NCI-H748 (cell line): ENCODE measurements around the gene ADGRB2.
"Not testable (repeated sequence)": the region's sequence is repeated elsewhere in the genome, so short reads cannot be mapped to it uniquely, and the experiment has no call there.

Experiments
- DNase-seq: peaks from one replicate; lab custom pipeline; 2025; ENCODE audit not compliant: unreplicated experiment; lab: John Stamatoyannopoulos, UW

Gene ADGRB2

DNA sequence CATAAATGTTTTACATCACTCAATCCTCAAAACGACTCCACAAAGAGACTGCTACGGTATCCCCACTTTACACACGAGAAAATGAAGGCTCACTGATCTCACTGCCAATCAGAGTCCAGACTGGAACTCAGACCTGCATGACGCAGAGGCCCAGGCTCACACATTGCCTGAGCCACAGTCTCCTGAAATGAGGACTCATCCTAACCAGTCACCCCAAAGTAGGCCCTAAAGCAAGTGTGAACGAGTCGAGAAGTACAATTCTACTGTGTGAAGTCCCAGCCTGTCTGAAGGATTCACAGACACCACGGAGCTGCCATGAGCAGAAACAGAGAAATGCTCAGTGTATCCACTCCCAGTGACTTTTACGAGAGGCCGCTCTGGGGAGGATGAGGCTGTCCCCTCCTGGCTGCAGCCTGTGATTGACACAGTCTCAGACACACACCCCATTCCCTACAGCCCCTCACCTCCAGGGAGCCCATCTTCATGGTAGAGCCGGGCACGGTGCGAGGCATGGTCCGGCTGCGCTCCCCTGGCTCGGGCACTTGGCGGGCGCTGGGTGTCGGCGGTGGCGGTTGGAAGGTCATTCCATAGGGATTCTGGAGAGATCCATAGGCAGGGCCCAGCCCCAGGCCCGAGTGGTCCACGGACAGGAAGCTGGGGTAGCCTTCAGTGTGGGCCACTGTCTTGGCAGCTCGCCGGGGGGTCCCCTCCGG lies 33.6 kb downstream of the ADGRB2 start:
- no peak for DNase-seq

DNA sequence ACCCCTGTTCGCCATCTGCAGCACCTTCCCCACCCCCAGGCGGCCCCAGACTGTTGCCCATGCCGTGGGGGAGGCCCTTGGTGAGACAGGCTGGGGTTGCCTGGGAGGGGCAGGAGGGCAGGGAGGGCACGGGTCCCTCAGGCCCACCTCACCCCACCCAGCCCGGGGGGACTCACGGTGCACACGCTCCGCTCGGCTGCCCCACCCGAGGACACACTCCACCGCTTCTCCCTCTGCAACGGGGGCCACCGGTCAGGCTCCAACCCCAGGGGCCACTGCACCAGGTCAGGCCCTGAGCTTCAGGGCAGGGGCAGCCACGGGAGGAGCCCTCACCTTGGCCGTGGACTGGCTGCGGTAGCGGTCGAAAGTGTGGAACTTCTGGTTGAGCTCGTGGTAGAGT lies 36.3 kb downstream of the ADGRB2 start:
- no peak for DNase-seq

DNA sequence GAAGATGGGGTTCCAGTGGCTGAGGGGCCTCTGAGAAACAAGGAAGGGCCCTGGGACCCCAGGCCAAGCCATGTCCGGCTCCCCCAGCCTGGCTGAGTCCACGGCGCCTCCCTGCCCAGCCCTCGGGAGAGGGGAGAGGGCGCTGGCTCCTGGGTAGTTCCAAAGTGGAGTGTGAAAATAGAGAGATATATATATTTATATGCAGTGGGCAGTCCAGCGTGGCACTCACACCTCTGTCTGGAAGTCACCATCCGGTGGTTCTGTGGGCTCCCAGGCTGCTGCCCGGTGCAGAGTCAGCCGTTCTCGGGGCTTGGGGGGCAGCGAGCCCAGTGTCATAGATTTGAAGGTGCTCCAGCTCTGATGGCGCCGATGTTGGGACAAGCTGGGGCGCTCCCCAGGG lies 36.9 kb downstream of the ADGRB2 start:
- DNase-seq = no peak

DNA sequence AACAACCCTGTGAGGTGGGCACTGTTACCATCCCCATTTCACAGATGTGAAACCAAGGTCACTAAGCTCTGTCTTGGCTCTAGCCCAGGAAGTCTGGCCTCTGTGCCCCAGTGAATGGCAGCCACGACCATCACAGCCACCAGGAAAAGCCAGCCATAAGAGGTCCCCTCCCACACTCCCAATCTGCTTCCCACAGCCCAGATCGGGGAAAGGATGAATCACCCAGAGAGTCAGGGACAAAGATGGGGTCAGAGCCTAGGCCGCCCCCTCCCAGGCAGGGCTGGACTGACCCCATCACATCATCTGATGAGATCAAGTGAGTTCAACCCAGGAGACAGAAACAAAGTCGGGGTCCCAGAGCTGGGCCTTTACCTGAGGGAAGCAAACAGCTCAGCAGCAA lies 37.4 kb downstream of the ADGRB2 start:
- DNase-seq = no peak

DNA sequence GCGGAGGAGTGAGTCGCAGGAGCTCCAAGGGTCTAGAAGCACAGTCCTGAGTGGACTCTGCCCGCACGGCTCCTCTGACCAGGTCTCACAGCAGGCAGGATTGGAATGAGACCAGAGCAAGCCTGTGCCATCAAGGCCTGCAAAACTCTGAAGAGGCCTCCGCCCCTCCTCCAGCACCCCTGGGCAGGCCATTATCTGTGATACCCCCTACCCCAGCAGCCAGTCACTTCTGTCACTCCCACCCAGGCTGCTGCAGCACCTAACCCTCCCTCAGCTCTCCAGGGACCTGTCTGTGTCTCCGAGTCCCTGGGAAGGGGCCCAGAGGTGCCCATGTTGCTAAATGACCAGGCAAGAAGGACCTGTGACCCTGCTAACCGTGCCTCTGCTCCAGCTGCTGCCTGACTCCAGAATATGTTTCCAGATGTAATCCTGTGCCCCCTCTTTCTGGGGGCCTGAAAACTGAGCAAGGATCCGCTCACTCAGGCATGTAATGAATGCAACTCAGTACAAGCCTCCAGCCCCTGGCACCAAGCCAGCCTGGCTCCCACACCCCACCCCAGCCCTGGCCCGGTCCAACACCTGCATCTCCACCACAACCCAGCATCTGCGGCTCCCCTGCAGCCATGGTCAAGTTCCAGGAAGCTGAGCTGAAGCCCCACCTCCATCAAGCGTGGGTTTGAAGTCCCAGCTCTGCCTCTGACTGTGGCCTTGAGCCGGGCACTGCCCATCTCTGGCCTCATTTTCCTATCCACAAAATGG lies 38.2 kb downstream of the ADGRB2 start:
- DNase-seq = peak; percentile 10

DNA sequence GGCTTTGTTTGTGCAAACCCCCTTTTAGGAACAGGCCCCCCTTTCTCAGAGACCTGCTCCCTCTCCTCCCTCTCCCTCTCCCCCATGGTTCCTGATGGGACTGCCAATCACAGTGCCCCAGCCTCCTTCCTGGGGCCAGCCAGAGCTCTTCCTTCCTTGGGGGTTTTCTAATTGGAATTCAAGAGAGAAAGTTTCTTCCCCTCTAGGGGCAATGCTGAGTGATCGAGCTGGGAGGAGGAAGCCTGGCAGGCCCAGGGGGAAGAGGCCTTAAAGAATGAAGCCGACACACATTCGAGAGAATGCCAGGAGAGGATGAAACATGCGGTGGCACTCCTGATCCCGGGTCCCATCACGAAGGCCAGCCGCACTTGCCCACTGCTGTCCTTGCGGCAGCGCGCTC lies 39.0 kb downstream of the ADGRB2 start:
- no peak for DNase-seq

DNA sequence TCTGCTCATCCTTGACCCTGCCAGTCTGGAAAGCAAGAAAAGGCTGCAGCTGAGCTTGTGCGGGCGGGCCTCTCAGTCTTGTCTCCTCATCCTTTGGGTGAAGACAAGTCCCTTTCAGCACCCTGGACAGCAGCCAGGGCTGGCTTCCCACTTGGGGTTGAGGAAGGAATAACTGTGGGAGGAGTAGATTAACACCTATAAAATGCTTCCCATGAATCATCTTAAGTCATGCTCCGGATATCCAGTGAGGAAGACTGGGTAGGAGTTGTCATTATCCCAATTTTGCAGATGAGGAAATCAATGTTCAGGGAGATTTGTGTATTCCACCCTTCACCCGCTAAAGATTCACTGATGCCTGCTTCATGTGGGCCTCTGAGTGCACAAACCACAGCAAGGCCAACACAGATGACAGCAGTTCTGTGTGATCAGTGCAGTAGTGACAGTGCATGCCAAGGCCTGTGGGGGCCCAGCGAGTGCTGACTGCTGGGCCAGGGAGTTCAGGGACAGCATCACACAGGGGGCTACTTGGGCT lies 40.2 kb downstream of the ADGRB2 start:
- DNase-seq = no peak

DNA sequence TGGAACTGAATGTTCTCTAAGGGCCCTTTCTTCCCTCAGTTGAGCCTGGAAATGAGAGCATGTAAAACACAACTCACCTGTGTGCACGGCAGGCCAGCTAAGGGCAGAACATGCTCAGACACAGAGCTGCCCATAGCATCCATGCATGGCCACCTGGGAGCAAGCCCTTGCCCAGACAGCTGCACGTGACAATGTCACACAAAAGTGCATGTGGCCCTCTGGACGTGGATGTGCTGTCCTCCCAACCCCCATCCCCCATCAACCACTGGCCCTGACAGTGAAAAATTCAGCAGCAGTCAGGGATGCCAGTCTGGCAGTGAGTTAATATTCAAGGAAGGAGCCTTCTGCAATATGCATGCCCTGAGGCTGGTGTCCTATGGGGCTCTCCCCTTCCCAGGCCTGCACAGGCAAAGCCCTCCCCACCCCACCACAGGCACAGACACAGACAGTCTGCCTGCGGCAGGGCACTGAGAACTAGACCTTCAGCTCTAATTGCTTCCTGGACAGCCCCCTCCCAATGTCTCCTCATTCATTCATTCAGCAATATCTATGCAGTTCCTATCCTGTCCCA lies 45.7 kb downstream of the ADGRB2 start:
- no peak for DNase-seq

DNA sequence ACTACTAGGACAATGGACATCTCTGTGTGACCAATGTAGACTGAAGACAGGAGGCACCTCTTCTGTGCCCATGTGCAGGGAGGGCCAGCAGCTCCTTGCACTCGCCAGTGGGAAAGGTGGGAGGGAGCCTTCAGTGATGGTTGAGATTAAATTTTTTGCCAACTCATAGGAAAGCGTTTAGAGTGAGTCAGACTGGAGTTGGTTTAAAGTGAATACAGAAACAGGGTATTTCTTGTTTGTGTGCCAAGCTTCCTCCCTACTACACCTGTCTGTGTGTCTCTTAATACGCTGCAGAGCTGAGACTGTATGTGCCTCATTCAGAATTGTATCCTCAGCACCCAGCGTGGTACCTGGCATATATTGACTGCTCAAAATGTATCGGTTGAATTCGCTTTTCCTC lies 46.8 kb downstream of the ADGRB2 start:
- no peak for DNase-seq

DNA sequence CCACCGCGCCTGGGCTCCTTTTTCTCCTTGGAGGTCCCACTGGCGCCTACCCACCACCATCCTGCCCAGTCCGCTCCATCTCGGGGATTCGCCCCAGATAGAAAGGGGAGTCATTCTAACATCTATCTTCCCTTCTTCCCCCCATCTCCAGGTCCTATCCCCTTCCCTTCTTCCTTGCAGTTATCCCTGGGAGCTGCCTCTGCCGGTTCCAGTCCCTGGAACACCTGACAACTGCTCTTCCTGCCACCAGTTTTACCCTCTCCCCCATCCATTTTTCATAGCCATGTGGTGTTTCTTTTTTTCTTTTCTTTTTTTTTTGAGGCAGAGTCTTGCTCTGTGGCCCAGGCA lies 48.3 kb downstream of the ADGRB2 start:
- DNase-seq = no peak

DNA sequence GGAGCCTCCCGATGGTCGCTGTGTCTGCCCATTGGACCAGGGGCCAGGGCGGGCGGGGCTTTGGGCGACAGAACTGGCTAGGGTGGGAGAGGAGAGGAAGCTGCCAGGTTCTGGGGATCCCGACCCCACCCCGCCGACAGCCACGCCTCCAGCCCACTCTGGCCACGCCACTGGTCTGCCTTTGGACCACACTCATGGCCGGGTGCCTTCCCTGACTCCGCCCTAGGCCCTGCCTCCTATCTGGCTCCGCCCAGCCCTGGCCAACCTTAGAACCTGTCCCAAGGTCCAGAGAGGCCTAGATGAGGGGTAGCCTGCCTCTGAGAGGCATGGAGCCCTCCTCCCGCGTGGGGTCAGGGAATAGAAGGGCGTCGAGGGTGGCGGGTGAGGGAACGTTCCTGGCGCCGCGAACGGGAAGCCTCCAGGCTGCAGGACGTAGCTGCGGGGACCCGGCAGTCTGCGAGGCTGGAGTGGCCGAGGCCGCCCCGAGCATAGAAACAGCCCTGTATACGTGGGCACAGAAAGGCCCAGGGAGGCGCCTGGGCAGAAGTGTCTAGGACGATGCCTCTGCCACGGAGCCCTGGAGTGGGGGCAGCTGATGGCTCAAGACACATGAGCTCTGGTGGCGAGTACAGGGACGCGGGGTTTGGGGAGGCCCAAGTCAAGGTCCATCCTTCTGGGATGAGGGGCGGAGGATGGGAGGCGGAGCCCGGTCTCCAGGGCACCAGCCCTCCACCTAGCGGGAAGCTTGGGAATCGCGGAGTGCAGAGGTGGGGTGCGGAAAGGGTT lies 48.9 kb downstream of the ADGRB2 start:
- DNase-seq = peak; percentile 88

DNA sequence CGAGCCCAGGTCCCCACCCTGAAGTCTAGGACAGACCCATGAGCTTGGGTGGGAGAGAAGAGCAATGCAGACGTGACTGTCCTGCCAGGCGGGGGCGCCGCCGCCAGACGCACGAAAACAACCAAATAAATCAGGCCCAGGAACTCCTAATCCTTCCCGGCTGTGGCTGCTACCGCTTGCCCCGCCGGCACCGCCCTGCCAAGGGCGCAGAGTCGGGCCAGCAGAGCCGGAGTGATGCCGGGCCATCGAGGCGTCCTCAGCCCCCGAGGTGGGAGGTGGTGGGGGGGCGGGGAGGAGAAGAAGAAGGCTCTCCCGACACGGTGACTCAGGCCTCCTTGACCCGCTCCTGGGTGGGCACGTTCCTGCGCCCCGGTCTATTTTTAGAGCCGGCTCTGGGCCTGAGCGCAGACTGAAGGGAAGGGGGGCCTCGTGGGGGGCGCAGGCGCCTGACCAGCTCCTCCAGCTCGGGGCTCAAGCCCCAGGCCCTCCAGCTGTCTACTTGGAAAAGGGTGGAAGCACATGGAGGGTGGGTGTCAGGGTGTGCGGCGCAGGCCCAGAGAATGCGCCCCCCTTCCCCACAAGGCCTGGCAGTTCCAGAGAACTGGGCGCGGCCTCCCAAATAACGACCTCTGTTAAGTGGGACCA lies 49.6 kb downstream of the ADGRB2 start:
- DNase-seq = peak; percentile 68

DNA sequence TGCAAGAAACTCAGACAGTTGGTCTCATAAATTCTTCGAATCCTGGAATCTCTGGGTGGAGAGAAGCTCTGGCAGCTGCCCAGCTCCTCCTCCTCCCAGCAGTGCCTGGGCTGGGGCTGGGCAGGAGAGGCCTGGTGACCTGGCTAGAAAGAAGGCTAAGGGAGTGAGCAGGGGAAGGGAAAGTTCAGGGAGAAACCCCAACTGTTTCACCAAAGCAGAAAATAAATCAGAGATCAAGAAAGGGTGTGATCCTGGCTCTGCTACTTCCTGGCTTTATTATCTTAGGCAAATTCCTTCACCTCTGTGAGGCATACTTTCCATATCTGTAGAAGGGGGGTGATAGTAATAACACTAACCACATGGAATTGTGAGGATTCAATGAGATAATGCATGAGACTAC lies 51.5 kb downstream of the ADGRB2 start:
- no peak for DNase-seq

DNA sequence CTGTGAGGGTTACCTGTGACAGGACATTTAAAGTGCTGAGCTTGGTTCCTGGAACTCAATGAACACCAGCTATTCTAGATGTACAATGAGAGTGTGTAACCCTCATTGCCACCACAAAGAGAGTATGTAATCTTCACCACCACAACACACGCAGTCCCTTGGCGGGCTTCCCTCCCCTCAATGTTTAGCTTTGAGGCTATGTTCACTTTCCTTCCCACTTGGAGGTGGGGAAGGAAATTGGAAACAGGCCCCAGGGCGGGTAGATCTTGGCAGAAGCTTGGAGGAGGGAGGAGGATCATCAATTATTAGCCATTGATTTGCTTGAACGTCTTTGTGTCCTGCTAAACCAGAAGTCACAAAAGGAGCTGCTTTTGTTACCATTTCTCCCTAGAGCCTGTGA lies 52.1 kb downstream of the ADGRB2 start:
- DNase-seq = no peak

DNA sequence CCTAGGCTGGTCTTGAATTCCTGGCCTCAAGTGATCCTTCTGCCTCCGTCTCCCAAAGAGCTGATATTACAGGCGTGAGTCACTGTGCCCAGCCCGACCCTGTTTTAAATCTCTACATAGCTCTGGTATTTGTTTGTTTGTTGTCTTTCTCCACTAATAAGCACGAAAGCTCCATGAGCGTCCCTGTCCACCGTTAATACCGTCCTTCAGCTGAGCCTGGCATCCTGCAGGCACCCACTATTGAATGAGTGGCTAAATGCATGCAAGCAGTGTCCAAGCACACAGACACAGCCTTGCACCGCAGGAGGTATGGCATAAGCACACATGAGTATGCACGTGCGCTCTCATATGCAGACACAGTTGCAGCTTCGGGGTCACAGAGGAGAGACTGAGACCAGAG lies 55.8 kb downstream of the ADGRB2 start:
- peak; percentile 9 for DNase-seq

DNA sequence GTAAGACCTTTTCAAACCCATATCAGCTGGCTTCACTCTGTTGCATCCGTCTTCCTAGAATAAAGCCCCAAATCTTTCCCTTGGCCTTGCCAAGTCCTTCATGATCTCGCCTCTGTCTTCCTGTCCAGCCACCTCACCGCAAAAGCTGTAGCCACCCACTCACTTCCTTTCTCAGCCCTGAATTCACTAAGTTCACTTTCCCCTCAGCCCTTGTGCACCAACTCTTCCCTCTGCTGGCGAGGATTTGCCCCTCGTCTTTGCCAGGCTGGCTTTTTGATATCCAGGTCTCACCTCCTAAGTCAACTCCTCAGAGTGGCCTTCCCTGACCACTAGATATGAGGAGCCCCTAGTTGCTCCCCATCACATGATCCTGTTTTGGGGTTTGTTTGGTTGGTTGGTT lies 56.4 kb downstream of the ADGRB2 start:
- no peak for DNase-seq

DNA sequence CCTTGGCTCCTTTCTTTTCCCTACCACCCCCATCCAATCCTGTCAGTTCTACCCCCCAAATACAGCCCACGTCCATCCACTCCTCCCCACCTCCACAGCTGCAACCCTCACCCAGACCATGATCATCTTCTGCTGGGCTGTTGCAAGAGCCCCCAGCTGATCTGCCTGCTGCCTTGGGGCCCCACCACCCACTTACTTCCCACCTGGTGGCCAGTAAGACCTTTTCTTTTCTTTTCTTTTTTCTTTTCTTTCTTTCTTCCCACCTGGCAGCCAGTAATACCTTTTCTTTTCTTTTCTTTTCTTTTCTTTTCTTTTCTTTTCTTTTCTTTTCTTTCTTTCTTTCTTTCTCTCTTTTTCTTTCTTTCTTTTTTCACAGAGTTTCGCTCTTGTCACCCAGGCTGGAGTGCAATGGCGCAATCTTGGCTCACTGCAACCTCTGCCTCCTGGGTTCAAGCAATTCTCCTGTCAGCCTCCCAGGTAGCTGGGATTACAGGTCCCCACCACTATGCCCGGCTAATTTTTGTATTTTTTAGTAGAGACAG lies 57.0 kb downstream of the ADGRB2 start:
- not testable (repeated sequence) for DNase-seq

DNA sequence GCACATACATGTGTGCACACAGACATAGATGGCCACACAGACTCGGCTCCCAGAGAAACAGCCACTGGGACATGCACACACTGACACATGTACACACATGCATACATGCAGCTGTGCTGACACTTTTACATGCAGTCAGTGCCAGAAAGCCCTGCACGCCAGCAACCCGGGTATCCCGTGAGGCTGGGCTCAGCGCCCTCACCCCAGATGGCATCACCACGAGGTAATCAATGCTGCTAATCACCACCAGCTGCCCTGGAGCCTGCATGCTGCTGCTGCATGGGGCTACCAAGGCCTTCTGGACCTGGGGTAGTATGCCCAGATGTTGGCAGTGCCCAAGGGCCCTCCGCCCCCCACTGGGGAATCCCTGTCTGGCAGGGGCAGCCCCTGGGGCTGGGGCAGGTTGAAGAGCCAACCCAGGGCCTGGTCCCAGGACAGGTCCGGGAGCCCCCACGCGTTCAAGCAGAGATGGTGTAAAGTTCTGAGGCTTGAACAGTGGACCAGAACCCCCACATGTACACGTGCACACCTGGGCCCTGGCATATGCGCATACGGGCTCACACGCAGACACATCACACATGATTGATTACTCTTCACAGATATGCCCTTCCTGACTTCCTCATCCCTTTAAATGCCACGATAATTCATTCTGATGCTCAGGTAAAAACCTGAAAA lies 57.6 kb downstream of the ADGRB2 start:
- DNase-seq = no peak

DNA sequence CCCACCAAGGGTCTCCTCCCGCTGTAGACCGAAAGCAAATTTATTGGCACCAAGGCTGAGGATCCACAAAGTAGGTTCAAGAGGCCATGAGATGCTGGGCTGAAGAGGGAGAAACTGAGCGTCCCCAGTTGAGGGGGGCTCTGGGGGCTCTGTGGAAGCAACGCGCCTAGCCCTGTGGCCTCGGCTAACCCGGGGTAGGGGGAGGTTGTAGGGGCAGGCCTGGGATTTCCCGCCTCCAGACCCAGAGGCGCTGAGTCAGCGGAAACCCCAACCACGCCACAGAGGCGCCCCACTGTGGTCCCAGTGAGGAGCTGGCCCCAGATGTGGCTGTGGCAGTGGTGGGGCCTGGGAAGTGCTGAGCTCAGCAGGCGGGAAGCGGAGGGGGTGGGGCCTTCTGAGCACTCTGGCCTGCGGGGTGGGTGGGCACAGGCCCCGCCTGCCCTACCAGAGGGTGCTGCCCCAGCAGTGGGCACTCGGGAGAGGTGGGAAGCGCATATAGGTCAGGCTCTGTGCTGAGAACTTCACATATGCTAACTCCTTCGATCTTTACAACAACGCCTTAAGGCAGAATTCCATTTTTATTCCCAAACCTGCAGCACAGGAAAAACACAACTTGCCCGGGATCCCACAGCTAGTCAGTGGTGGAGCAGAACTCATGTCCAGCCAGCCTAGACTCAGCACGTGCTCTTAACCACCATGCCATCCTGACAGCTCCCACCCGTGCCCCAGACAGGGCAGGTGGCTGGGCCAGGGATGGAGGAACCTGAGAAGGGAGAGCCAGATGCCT lies 58.9 kb downstream of the ADGRB2 start:
- DNase-seq = no peak
